Body of pancreas (tissue), 4 donors: ENCODE measurements around the gene PKN1.

Source experiments
- POLR2A ChIP-seq, 3 donors: fragments of 450-650 bp; IDR thresholded peaks; one replicate each; pipeline ENCODE4 v1.6.1; 2016; ENCODE audit warnings: antibody characterized with exemption in 3 of 3, mild to moderate bottlenecking in 2 of 3
- TF ChIP-seq, protein P1 (sequence below), 7 experiments: fragments of 450-650 bp in 4 of 7; fragments of 200-600 bp in 3 of 7; sonication (generic) in 3 of 7; IDR thresholded peaks; one replicate each; pipeline ENCODE4 v1.5.1; 2016 to 2019; ENCODE audit warnings: antibody characterized with exemption in 7 of 7

DNA sequence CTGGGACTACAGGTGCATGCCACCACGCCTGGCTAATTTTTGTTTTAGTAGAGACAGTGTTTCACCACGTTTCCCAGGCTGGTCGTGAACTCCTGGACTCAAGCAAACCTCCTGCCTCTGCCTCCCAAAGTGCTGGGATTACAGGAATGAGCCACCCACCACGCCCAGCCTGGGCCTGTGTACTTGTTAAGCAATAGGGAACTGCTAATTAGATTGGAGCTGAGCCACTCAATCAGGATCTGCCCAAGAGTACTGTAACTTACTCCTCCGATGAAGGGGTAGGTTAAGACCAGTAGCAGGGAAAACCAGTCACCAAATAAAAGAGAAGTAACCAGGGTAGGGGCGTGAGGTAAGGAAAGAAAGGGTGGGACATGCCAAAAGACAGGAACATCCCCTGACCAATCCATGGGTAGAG lies 16.3 kb upstream of the PKN1 start:
- TF ChIP-seq, protein P1, sequence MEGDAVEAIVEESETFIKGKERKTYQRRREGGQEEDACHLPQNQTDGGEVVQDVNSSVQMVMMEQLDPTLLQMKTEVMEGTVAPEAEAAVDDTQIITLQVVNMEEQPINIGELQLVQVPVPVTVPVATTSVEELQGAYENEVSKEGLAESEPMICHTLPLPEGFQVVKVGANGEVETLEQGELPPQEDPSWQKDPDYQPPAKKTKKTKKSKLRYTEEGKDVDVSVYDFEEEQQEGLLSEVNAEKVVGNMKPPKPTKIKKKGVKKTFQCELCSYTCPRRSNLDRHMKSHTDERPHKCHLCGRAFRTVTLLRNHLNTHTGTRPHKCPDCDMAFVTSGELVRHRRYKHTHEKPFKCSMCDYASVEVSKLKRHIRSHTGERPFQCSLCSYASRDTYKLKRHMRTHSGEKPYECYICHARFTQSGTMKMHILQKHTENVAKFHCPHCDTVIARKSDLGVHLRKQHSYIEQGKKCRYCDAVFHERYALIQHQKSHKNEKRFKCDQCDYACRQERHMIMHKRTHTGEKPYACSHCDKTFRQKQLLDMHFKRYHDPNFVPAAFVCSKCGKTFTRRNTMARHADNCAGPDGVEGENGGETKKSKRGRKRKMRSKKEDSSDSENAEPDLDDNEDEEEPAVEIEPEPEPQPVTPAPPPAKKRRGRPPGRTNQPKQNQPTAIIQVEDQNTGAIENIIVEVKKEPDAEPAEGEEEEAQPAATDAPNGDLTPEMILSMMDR (IDR thresholded peaks at IDR 0.05), result no peak
- no peak for TF ChIP-seq POLR2A (IDR thresholded peaks at IDR 0.05)
